GM12892 (cell line): ENCODE measurements around the gene CIZ1.

ENCODE experiments used
- DNase-seq: peaks from one replicate; pipeline ENCODE4 v3.0.0; 2011; ENCODE audit not compliant: insufficient read length
- FAIRE-seq: peaks from 2 replicates; lab custom pipeline; 2011; peaks lifted over from hg19 to GRCh38; lab: Jason Lieb, UNC
- POLR2A ChIP-seq: IDR thresholded peaks from 2 replicates; pipeline ENCODE4 v1.6.1; 2011; ENCODE audit warnings: low read depth, low read length, control low read depth
- POLR2AphosphoS5 ChIP-seq: IDR thresholded peaks from 2 replicates; pipeline ENCODE4 v1.6.1; 2011; ENCODE audit warnings: low read depth, low read length, control low read depth
- TAF1 ChIP-seq: IDR thresholded peaks from 2 replicates; pipeline ENCODE4 v1.6.1; 2011; ENCODE audit warnings: low read depth, mild to moderate bottlenecking, control low read depth, low read length, borderline replicate concordance

The CIZ1 gene

DNA sequence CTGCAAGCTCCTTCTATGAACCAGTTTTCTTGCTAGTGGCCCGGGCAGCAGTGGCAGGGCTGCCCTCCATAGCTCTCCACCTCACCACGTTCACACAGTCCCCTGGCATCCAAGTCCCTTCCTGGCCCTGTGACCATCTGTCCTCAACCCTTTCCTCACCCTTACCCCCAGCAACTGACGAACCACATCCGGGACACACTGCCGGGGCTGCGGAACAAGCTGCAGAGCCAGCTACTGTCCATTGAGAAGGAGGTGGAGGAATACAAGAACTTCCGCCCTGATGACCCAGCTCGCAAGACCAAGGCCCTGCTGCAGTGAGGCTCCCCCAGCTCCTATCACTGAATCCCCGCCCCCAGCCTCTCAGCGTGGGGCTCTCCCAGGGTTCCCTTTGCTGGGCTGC lies 30.7 kb upstream of the CIZ1 start:
- no peak for TF ChIP-seq TAF1
- no peak for TF ChIP-seq POLR2AphosphoS5
- no peak for TF ChIP-seq POLR2A
- FAIRE-seq (no peak), DNase-seq (no peak)

DNA sequence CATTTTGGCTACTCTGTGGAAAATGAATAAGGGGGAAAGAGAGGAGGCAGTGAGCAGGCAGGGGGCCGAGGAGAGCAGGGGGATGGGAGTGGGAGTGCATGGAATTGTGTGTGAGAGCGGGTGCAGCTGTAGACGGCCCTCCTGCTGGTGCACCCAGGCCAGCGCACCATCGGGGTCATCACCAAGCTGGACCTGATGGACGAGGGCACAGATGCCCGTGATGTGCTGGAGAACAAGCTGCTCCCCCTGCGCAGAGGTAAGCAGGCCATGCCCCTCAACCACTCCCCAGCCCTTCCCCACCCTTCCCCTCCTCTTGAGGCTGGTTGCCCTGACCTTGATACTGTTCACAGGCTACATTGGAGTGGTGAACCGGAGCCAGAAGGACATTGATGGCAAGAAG lies 28.5 kb upstream of the CIZ1 start:
- TF ChIP-seq TAF1 (no peak), POLR2AphosphoS5 (no peak), POLR2A (no peak)
- FAIRE-seq = no peak
- DNase-seq = no peak

DNA sequence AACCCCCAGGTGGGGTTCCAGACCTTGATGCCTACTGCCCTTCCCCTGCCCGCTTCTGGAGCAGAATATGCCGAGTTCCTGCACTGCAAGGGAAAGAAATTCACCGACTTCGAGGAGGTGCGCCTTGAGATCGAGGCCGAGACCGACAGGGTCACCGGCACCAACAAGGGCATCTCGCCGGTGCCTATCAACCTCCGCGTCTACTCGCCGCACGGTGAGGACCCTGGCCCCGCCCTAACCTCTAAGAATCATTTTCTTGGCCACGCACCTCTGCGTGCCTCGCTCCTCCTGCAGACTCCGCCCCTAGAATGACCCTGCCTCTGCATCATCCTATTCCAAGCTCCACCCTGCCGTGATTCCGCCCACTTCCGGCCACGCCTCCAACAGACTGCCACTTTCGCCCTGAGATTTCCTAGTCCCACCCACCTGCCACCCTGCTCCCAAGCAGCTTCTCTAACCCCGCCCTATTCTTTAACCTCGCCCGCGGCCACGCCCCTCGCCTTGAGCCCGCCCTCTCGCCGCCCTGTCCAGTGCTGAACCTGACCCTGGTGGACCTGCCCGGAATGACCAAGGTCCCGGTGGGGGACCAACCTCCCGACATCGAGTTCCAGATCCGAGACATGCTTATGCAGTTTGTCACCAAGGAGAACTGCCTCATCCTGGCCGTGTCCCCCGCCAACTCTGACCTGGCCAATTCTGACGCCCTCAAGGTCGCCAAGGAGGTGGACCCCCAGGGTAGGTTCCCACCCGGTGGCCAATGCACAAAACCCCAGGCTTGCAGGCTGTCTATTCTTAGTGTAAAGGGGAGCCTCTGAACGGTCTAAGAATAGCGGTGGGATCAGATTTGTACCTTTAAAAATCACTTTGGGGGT lies 27.4 kb upstream of the CIZ1 start:
- FAIRE-seq = peak; percentile 97
- peak; percentile 96 for DNase-seq
- no peak for TF ChIP-seq TAF1
- no peak for TF ChIP-seq POLR2A
- TF ChIP-seq POLR2AphosphoS5 = no peak

DNA sequence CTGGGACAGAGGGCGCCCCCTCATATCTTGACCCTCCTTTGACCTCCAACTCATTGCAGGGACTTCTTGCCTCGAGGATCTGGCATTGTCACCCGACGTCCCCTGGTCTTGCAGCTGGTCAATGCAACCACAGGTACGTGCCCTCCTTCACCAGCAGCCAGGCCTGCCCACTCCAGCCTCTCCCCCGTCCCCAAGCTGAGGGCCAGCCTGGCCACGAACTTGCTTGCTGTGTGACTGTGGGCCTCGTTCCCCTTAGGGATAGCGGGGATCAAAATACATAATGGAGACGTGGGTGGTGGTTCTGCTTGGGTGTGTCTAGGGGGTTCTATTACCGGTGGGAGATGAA lies 26.8 kb upstream of the CIZ1 start:
- TF ChIP-seq POLR2AphosphoS5 = no peak
- TF ChIP-seq POLR2A = no peak
- TF ChIP-seq TAF1 = no peak
- no peak for FAIRE-seq

DNA sequence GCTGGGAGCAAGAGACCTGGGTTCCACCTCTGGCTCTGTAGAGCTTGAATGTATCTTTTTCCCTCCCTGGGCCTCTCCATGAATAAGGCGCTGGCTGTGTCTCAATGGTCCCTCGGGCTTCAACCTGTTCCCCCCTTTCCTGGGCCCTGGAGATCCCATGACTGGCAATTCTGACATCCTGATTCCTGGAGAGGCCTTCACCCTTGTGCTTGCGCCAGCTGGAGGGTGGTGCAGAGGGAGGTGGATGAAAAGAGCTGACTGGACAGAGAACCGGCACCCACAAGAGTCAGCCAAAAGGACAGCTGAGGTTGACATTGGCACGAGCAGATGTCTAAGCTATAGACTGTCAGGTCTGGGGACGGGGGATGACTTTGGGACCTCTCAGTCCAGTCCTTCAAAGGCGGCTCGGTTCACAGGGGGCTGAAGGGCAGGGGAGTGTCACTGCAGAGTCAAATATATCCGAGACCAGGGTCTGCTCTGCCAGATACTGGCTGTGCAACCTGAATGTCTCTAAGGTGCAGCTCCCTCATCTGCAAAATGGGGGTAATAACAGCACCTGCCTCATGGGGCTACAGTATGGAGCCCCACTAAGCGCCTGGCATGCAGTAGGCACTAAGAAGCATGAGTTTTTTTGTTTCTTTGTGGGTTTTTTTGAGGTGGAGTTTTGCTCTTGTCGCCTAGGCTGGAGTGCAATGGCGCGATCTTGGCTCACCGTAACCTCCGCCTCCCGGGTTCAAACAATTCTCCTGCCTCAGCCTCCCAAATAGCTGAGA lies 25.6 kb upstream of the CIZ1 start:
- no peak for DNase-seq
- no peak for FAIRE-seq
- TF ChIP-seq POLR2AphosphoS5 = no peak
- TF ChIP-seq TAF1 = no peak
- TF ChIP-seq POLR2A = no peak

More for the DNA sequence above, 26.8 kb upstream of the CIZ1 start:
- no peak for DNase-seq

DNA sequence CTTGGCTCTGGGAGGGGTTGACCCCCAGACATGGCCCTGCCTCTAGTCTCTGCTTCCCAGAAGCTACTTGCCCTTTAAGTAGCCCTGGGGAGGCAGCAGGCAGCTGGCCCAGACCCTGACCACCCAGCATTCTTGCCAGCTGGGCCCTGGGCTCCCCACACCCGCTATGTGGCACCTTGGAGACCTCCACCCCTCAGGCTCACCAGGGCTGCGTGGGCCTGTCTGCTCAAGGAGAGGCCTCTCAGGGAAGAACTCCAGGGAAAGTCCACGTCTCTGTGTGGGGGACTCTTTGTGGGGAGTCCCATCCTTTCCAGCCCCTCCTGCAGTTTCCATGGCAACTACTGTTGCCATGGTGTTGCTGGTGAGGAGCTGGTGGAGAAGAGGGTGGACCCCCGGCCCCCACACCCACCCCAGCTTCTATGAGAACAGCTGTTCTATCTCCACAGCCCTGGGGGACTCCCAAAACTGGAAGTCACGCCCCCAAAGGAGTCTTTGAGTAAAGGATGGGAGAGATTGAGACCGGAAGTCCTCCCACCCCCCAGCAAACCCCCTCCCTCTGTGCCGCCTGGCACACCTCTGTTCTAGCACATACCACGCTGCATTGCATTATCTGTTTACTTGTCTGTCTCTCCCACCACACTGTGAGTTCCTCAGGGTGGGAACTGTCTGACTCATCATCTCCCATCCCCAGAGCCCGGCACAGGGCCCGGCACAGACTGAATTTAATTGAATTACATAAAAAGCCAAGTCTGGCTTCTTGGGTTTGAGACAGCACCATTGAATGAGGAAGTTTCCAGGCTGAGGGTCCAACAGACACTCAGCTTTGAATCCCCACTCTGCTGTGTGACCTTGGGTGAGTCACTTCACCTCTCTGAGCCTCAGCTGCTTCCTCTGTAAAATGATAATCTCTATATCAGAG lies 24.4 kb upstream of the CIZ1 start:
- TF ChIP-seq TAF1 (no peak), POLR2A (no peak)
- no peak for FAIRE-seq
- DNase-seq = no peak

DNA sequence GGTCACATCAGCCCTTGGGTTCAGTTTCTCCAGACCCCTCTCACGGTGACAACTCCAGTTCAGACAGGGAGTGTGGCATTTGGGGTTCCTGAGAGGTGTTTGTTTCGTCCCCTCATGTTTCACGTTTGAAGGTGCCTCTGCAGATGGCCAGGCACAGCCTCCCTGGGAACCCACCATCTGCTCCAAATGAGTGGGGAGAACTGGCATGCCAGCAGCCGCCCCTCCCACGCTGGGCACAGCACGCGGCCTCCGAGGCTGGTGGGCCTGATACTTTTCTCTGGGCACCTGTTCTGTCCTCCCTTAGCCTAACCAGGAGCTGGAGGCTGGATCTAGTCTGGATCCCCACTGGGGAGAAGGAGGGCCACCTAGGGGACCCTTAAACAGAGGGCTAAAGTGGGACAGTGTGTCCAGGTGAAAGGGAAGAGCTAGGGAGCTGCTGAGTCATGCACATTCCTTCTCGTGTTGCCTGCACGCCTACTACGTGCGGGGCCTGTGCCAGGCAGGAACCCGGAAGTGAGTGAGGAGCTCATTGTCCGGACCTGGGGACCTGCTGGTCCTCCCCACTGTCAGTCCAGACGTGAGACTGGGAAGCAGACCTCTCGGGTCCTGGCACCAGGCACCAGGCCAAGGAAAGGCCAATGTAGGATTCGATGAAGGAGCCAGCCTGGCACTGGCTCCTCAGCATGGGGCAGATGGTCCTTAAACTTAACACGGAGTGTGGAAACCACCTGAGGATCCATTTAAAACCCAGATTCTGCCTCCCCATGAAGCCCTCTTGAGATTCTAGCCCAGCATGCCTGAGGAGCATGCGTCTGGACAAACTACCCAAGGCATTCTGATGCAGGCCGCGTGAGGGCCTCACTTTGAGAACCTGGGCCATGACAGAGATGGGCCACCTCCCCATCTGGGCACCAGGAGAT lies 23.5 kb upstream of the CIZ1 start:
- TF ChIP-seq TAF1 (no peak), POLR2AphosphoS5 (no peak), POLR2A (no peak)
- DNase-seq (peak; percentile 6), FAIRE-seq (no peak)

DNA sequence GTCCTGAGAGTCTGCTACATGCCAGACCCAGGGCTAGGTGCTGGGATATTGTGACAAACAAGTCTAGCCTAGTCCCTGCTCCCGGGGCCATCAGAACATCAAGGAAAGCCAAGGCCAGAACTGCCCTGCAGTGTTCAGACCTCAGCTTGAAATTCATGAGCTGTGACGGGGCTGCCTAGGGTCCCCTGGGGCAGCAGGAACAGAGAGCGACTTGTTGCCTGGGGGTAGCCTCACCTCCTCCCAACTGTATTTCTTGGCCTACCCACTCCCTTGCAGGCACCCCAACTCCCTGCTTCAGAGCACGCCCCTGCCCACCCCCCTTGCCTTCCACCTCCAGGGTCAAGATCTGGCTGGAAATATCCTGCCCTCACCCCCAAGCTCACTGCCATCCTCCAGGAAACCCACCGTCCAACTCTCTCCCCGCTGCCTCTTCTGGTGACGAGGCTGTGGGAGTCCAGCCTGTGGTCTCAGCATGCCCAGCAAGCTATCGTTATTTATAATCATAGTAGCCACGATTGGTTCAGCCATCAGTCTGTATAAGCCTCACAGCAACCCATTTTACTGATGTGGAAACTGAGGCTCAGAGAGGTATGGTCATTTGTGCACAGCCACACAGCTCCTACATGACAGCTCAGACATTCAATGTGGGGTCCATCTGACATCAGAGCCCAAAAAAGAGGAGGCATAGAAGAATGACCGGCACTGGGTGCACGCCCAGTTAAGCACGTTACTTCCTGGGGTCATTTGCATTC lies 22.6 kb upstream of the CIZ1 start:
- TF ChIP-seq POLR2A (no peak), POLR2AphosphoS5 (no peak), TAF1 (no peak)
- FAIRE-seq = no peak
- DNase-seq = no peak

DNA sequence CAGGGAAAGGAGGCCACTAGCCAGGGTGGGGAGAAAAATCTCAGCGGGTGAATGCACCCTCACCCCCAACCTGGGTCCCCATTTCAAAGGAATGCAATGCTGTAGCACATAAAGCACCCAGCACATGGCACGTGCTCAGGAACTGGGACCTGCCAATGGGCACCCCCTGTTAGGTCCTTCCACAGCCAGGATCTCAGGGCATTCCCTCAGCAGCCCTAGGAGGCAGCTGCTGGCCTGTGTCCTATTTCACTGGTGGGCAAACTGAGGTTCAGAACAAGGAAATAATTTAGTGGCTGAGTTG lies 20.6 kb upstream of the CIZ1 start:
- no peak for TF ChIP-seq POLR2AphosphoS5
- no peak for TF ChIP-seq TAF1
- no peak for TF ChIP-seq POLR2A
- DNase-seq (no peak), FAIRE-seq (no peak)
